ENCODE results near the gene SHROOM3. TPM values are rescaled to one million over a fixed set of nuclear protein-coding genes. Genes with fewer than 3 reads are reported as not detected.

SHROOM3 gene
- total and polyA plus RNA-seq, 8 donors: 6.1 to 212 (median 77.6) TPM

- Histone ChIP-seq H3K27ac (no peak overlapping the region), H3K27me3 (no peaks in the 10 kb centered on the region), H3K36me3 (no peaks in the 10 kb centered on the region), H3K4me1 (no peaks in the 10 kb centered on the region), H3K4me3 (no peak overlapping the region), H3K9me3 (no peaks in the 10 kb centered on the region)
- TF ChIP-seq POLR2AphosphoS5 (IDR thresholded peaks at IDR 0.05) (no peak), CTCF (IDR thresholded peaks at IDR 0.05) (no peak), POLR2A (IDR thresholded peaks at IDR 0.05) (no peak), EP300 (IDR thresholded peaks at IDR 0.05) (no peak)
- intact Hi-C loops (cut with DNase I; ENCODE audit: low total_unique reads): no loop called here
- WGBS, 5 donors: 84 to 96% (median 94%) methylated on average over 1 of the region's 1 CpG
- no peak for DNase-seq
Measured at GRCh38 chr4:76823495-76823894, 388.5 kb downstream of the SHROOM3 start.

GRCh38 chr4:76830612-76830963 is 395.6 kb downstream of the SHROOM3 start:
- no peaks in the 10 kb centered on the region for H3K9me3 ChIP-seq
- 24 to 34% (median 31%) methylated on average over 4 of the region's 4 CpGs for WGBS, 5 donors
- intact Hi-C loops (cut with DNase I; ENCODE audit: low total_unique reads): no loop called here
- peak overlapping the region; percentile 37 to 86 (median 71) for H3K27ac ChIP-seq
- TF ChIP-seq CTCF (IDR thresholded peaks at IDR 0.05) (no peak), POLR2A (IDR thresholded peaks at IDR 0.05) (no peak), POLR2AphosphoS5 (IDR thresholded peaks at IDR 0.05) (no peak), EP300 (IDR thresholded peaks at IDR 0.05) (no peak)
- peaks cover 11 to 22% (median 16%) of the 10 kb centered on the region in 4 donors for H3K4me1 ChIP-seq
- no peaks in the 10 kb centered on the region for H3K27me3 ChIP-seq
- H3K36me3 ChIP-seq: no peaks in the 10 kb centered on the region
- H3K4me3 ChIP-seq: no peak overlapping the region
- DNase-seq: no peak

GRCh38 chr4:76830964-76831703 is 396.1 kb downstream of the SHROOM3 start:
- H3K27ac ChIP-seq: peak overlapping the region; percentile 60 to 86 (median 71)
- peak; percentile 30 to 85 (median 74) for TF ChIP-seq POLR2AphosphoS5 (IDR thresholded peaks at IDR 0.05)
- TF ChIP-seq POLR2A (IDR thresholded peaks at IDR 0.05): no peak
- intact Hi-C loops (cut with DNase I; ENCODE audit: low total_unique reads): no loop called here
- peak; percentile 61 to 92 for DNase-seq
- no peak overlapping the region for H3K4me3 ChIP-seq
- H3K27me3 ChIP-seq: no peaks in the 10 kb centered on the region
- 29 to 40% (median 33%) methylated on average over 11 of the region's 11 CpGs for WGBS, 5 donors
- H3K9me3 ChIP-seq: no peaks in the 10 kb centered on the region
- peaks cover 11 to 22% (median 16%) of the 10 kb centered on the region in 4 donors for H3K4me1 ChIP-seq
- H3K36me3 ChIP-seq: no peaks in the 10 kb centered on the region

GRCh38 chr4:76831711-76832373 is 396.8 kb downstream of the SHROOM3 start:
- intact Hi-C loops (cut with DNase I; ENCODE audit: low total_unique reads): no loop called here
- no peaks in the 10 kb centered on the region for H3K27me3 ChIP-seq
- peak overlapping the region; percentile 60 to 86 (median 71) for H3K27ac ChIP-seq
- no peaks in the 10 kb centered on the region for H3K9me3 ChIP-seq
- peaks cover 11 to 22% (median 16%) of the 10 kb centered on the region in 4 donors for H3K4me1 ChIP-seq
- TF ChIP-seq POLR2A (IDR thresholded peaks at IDR 0.05) (no peak), POLR2AphosphoS5 (IDR thresholded peaks at IDR 0.05) (no peak), CTCF (IDR thresholded peaks at IDR 0.05) (no peak), EP300 (IDR thresholded peaks at IDR 0.05) (no peak)
- DNase-seq: peak in 1 of 2 donors; percentile 68
- H3K4me3 ChIP-seq: no peak overlapping the region
- no peaks in the 10 kb centered on the region for H3K36me3 ChIP-seq
- WGBS, 5 donors: 46 to 63% (median 55%) methylated on average over 7 of the region's 7 CpGs

Small RNAs within 50 kb of the gene (small RNA-seq; reads per million reads assigned to genes)
- 0 reads per million in 4 donors for gene MIR4450
- gene RF00278: 0 reads per million in 4 donors
- gene RNU6-145P: 0 reads per million in 4 donors

Other genes with a start within 250 kb of the SHROOM3 start
- gene SCARB2, start 221.4 kb upstream of the SHROOM3 start, total RNA-seq: 100 to 1,000 TPM in 3 of 5 donors, 10 to 100 TPM in 2; 84.0 to 293 (median 161) TPM
- 10 to 100 TPM; 30.4 to 55.3 (median 42.7) TPM for gene SCARB2, start 221.4 kb upstream of the SHROOM3 start, polyA plus RNA-seq
- gene FAM47E, start 183.5 kb upstream of the SHROOM3 start, total RNA-seq: 1 to 10 TPM in 3 of 5 donors, under 1 TPM in 1, not detected in 1; under 0.01 to 9.5 (median 5.6) TPM
- 10 to 100 TPM in 1 of 3 donors, 1 to 10 TPM in 2; 6.2 to 10.8 (median 6.5) TPM for gene FAM47E, start 183.5 kb upstream of the SHROOM3 start, polyA plus RNA-seq
- 10 to 100 TPM in 1 of 5 donors, 1 to 10 TPM in 2, under 1 TPM in 1, not detected in 1; 0.89 to 29.3 (median 7.3) TPM for gene STBD1, start 128.5 kb upstream of the SHROOM3 start, total RNA-seq
- 1 to 10 TPM; 2.5 to 4.1 (median 3.4) TPM for gene STBD1, start 128.5 kb upstream of the SHROOM3 start, polyA plus RNA-seq
- under 1 TPM in 1 of 5 donors, not detected in 4; 0.73 TPM for gene CCDC158, start 14.1 kb upstream of the SHROOM3 start, total RNA-seq
- gene CCDC158, start 14.1 kb upstream of the SHROOM3 start, polyA plus RNA-seq: not detected

Measured in stomach (tissue), 9 donors.